Stimulated activated CD4-positive, alpha-beta T cell treated with anti-CD3 and anti-CD28 coated beads, Interleukin-12 subunit alpha, Interleukin-12 subunit beta, amount 100 ng/mL, for 24 hours (primary cell): ENCODE measurements around the gene CLIC3.
A peak's percentile ranks its signal among the peaks of the same experiment; 100 is the strongest.

Experiments
- DNase-seq, 2 experiments: peaks; one replicate each; pipeline ENCODE4 v3.0.0-alpha.2; 2020; ENCODE audit warnings: low read depth in 2 of 2

Gene CLIC3

DNA sequence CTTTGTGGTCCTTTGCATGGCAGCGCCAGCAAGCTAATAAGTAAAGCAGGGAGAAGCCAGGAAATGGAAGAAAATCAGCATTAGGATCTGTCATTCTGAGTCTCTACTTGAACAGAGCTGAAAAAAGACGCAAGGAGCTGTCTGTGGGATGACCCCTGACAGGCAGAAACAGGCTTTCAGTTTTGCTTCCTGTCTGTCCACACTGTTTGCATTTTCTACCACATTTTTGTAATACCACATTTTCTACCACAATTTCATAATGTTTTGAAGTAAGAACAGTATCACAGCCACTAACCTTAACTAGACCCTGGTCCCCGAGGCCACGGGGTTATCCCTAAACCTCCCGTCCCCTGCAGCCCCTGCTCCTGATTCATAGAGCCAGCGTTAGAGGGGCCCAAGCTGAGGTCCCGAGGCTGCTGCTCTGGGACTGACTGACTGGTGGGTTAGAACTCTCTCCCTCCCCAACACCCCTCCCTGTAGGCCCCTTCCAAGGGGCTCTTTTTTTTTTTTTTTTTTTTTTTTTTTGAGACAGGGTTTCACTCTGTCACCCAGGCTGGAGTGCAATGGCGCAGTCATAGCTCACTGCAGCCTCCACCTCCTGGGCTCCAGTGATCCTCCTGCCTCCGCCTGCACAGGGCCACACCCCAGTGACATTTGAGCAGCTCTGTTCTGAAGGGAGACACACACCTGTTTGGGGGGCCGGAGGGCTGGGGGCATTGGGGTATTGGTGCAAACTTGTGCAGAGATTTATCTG is 4.0 kb upstream of the CLIC3 start:
- no peak for DNase-seq

DNA sequence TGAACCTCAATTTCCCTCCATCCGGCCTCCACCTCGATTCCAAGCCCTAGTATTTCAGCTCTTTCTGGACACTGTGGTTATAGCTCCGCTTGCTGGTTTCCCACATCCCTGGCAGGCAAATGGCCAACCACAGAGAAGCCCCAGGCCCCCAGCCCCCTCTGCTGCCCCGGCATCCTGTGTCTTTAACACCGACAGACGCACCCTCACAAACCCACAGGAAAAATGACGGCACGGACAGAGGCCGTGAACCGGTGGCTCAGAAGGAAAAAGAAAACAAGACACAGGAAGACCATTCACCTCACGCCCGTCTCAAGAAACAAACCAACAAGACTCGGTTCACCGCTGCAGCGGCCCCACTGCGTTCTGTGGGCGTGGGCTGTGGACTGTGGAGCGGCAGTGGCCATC is 1.5 kb upstream of the CLIC3 start:
- DNase-seq, result no peak

GRCh38 chr9:136997371-136997770 is 1.0 kb upstream of the CLIC3 start:
- DNase-seq, result no peak

DNA sequence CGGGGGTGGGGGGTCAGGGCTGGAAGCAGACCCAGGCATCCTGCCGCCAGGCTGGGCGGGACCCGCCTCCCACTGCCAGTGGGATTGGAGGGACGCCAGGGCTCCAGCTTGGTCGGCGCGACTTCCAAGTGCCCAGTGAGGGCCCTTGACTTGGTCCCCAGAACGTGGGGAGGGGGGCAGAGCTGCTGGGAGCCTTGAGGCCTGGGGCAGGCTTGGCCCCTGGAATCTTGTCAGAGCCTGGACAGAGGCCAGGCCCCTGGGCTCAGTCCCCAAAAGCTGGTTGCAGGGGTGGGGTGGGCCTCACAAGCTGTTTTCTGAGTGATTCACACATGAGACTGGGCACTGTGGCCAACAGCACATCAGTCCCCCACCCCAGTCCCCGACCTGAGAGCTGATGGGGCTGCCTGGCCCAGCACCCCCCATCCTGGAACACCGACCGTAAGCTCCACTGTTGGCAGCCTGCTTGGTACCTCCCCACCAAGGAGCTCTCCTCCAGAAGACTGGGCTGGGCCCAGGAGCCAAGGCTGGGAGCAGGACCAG is 526 bp downstream of the CLIC3 start:
- no peak for DNase-seq

DNA sequence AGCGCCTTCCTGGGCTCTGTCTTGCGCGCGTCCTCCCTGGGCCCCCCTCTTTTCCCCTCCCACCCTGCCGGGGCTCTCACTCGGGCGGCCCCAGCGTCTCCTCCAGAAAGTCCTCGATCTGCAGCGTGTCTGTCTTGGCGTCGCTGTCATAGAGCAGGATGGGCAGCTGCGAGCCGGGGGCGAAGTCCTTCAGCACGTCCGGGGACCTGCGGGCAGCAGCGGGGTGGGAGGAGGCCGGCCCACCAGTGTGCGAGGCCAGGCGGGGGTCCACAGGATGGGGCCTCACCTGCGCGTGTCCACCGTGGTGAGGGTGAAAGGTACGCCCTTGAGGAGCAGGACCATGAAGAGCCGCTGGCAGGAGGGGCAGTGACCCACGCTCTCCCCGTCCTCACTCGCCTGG is 1.0 kb downstream of the CLIC3 start:
- DNase-seq, result no peak

- DNase-seq, result no peak
Measured at GRCh38 chr9:136994888-136995230, 1.5 kb downstream of the CLIC3 start.

DNA sequence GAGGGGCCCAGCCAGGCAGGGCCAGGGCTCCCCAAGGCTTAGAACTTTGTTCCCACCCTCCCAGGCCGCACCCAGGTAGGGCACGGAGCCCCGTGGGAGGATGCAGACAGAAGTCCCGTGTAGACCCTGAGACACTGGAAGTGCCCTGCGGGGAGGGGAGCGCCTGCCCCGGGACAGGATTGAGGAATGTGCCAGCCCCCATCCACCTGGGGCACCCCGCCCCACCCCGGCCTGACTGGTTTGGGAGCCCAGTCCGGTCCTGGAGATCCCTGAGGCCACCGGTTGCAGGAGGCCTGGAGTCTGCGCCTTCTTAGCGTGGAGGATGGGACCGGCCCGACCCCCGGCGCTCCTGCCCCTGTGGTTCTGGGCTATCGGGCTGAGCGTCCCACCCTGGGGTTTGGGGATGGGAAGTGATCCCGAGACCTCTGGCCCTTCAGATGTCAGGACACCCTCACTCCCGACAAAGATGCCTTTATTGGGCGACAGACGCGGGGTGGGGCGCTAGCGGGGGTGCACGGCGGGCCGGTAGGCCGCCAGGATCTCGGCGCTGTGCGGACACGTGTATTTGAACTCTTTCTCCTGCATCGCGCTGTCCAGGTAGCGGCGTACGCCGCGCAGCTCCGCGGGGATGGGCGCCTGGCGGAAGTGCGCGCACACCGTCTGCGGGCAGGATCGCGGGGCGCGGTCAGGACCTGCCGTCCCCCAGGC is 2.0 kb downstream of the CLIC3 start:
- no peak for DNase-seq

DNA sequence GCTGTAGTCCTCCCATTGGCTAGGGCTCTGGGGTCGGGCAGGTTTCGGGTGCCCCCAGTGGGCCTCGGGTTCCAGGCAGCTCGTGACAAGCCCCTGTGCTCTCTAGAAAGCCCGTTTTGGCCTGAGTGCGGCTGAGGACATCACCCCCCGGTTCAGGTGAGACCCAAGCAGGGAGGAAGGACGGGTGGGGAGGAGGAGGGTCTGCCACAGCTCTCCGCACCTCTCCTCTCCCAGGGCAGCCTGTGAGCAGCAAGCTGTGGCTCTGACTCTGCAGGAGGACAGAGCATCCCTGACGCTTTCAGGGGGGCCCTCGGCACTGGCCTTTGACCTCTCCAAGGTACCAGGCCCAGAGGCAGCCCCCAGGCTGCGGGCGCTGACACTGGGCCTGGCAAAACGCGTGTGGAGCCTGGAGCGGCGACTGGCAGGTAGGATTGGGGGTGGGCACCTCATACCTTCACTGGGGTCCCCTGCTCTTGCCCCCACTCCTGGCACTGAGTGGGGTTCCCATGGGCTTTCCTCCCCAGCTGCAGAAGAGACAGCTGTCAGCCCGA is 3.5 kb downstream of the CLIC3 start:
- DNase-seq, result no peak

- DNase-seq, result peak; percentile 82 to 93
Measured at GRCh38 chr9:136991993-136992818, 4.2 kb downstream of the CLIC3 start, which contains the start of gene PAXX. TSS of gene PAXX (plus strand) at chr9:136992422. CDS start at chr9:136992444, 22 bp downstream.

DNA sequence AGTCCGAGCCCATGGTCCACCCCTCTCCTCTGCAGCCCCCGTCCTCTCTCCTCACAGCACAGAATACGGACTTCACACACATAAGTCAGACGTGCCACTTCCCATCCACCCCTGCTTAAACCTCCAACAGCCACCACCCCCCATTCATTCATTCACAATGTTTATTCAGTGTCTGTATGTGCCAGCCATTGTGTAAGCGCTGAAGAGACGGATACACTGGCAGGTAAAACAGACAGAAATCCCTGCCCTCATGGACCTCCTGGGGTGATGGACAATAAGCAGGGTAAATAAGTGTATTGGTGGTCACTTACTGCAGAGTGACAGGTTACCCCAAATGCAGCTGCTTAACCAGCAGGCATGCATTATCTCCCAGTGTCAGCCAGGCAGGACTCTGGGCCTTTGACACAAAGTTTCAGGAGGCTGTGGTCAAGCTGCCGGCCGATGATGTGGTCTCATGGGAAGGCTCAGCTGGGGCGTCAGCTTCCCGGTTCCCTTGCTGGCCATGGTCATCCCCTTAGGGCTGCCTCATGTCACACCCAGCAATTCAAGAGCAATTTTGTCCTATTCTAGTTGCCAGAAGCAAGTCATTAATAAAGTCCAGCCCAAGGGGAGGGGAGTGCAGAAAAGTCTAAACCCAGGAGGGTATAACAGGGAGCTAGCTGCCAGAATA is 6.0 kb downstream of the CLIC3 start:
- DNase-seq, result no peak

DNA sequence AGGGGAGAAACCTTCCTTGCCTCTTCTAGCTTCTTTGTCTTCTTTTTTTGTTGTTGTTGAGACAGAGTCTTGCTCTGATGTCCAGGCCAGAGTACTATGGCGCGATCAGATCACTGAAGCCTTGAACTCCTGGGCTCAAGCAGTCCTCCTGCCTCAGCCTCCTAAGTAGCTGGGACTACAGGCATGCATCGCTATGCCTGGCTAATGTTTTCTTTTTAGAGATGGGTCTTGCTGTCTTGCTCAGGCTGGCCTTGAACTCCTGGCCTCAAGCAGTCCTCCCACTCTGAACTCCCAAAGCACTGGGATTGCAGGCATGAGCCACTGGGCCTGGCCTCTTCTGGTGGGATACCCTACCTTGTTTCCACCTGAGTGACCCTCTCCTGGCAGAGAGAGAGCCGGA is 7.5 kb downstream of the CLIC3 start:
- no peak for DNase-seq

DNA sequence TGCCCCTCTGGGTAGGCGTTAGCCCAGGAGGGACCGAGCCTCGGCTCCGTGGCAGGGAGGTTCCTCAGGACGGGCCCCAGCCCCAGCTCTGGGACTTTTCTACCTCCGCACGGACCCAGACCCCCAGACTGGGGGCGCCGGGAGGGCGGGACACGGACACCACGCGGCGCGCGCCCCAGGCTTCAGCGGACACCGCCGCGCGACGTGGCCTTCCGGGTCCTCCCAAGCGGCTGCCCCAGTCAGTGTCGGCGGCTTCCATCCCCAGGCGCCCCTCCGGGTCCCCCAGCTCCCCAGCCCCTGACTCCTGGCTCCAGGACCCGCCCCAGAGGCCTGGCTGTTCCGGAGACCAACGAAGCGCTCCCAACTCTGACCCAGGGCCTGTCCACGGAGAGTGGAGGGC is 10.5 kb downstream of the CLIC3 start:
- no peak for DNase-seq

GRCh38 chr9:136985027-136985602 is 11.3 kb downstream of the CLIC3 start:
- DNase-seq, result no peak

- DNase-seq, result no peak
Measured at GRCh38 chr9:136984464-136985026, 11.8 kb downstream of the CLIC3 start.

DNA sequence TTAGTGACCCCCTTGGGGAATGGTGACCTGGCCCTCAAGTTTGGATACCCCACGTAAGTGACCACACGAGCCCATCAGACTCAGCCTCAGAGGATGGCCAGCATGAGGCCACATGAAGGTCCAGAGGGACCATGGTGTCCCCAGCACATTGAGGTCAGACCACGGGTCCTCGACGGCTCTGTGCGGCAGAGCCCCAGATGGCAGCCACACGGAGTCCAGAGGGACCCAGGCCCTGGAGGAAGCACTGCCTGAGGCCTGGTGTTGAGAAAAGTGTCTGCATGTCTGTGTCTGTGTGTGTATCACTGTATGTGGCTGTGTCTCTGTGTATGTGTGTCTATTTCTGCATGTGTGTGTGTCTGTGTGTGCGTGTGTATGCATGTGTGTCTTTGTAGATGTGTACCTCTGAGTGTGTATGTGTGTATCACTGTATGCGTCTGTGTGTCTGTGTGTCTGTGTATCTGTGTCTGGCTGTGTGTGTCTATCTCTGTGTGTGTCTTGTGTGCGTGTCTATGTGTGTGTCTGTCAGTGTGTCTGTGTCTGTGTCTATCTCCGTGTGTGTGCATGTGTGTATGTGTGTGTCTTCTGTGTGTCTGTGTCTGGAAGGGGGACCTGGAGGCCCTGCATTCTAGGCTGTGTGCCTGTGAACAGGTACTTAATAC is 12.6 kb downstream of the CLIC3 start:
- no peak for DNase-seq

- no peak for DNase-seq
Measured at GRCh38 chr9:136983167-136983566, 13.2 kb downstream of the CLIC3 start.

- no peak for DNase-seq
Measured at GRCh38 chr9:136982232-136983051, 13.9 kb downstream of the CLIC3 start, which contains the start of gene LCNL1. TSS of gene LCNL1 (plus strand) at chr9:136982993. CDS start at chr9:136983587, 594 bp downstream.

DNA sequence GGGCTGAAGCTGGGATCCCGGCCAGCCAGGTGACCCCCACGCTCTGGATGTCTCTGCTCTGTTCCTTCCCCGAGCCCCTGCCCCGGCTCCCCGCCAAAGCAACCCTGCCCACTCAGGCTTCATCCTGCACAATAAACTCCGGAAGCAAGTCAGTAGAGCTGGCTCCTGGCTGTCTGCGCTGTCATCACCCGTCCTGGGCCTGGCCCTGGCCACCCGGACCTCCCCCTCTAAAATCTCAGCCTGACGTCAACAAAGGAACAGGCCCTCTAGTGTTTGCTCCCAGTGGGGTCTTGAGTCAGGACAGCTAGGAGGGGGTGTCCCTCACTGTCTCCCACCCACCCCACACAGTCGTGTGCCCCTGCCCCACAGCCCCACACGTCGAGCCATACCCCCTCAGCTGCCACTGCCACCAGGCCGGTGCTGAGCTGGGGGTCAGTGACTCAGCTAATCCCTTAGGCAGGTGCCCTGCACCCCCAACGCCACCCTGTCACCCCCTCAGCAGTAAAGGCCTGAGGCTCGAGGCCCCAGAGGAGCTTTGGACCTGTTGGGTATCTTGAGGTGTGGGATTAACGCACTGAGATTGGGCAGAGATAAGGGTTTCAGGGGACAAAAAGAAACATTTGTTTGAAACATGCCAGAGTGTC is 14.7 kb downstream of the CLIC3 start:
- no peak for DNase-seq
